Astrocyte (in vitro differentiated cells and primary cell): ENCODE data around the gene RARRES1. TPM values are rescaled to one million over a fixed set of nuclear protein-coding genes. Genes with fewer than 3 reads are reported as not detected.

Source experiments
- DNase-seq: peaks from one replicate; pipeline ENCODE4 v3.0.0-alpha.2; 2010; ENCODE audit warnings: low read depth
- FAIRE-seq: peaks from 2 replicates; lab custom pipeline; 2011; peaks lifted over from hg19 to GRCh38; lab: Jason Lieb, UNC
- H2AFZ ChIP-seq: 2 replicates; pipeline ENCODE4 v1.6.0; 2012; ENCODE audit warnings: low read depth, low read length, inconsistent platforms
- H3K27ac ChIP-seq: 2 replicates; pipeline ENCODE4 v1.5.1; 2011; ENCODE audit warnings: low read depth, low read length, inconsistent platforms
- H3K27me3 ChIP-seq: 2 replicates; pipeline ENCODE4 v1.6.0; 2011; ENCODE audit warnings: low read length, inconsistent platforms; ENCODE audit not compliant: insufficient read depth
- H3K36me3 ChIP-seq: 2 replicates; pipeline ENCODE4 v1.5.1; 2011; ENCODE audit warnings: low read length, inconsistent platforms; ENCODE audit not compliant: insufficient read depth
- H3K4me1 ChIP-seq: 2 replicates; pipeline ENCODE4 v1.5.1; 2011; ENCODE audit warnings: low read length, inconsistent platforms; ENCODE audit not compliant: insufficient read depth
- H3K4me2 ChIP-seq: 2 replicates; pipeline ENCODE4 v1.6.0; 2012; ENCODE audit warnings: low read length, inconsistent platforms
- H3K4me3 ChIP-seq: 2 replicates; pipeline ENCODE4 v1.5.1; 2011; ENCODE audit warnings: low read depth, mild to moderate bottlenecking, low read length, inconsistent platforms; ENCODE audit not compliant: insufficient read depth
- H3K79me2 ChIP-seq: 2 replicates; pipeline ENCODE4 v1.6.0; 2012; ENCODE audit warnings: mild to moderate bottlenecking, low read length, inconsistent platforms; ENCODE audit not compliant: insufficient read depth
- H3K9ac ChIP-seq: 2 replicates; pipeline ENCODE4 v1.6.0; 2012; ENCODE audit warnings: mild to moderate bottlenecking, low read length, inconsistent platforms
- H3K9me3 ChIP-seq: 2 replicates; pipeline ENCODE4 v1.5.1; 2012; ENCODE audit warnings: low read depth, mild to moderate bottlenecking, low read length, inconsistent platforms; ENCODE audit not compliant: insufficient read depth
- H4K20me1 ChIP-seq: 2 replicates; pipeline ENCODE4 v1.6.0; 2012; ENCODE audit warnings: low read length, inconsistent platforms; ENCODE audit not compliant: insufficient read depth
- H3K27ac Mint-ChIP-seq: one replicate; pipeline ENCODE4 v1.8.0; 2021; ENCODE audit warnings: mild to moderate bottlenecking, mixed read lengths; ENCODE audit not compliant: unreplicated experiment
- H3K27me3 Mint-ChIP-seq: one replicate; pipeline ENCODE4 v1.8.0; 2021; ENCODE audit warnings: low read depth, mixed read lengths; ENCODE audit not compliant: unreplicated experiment
- H3K36me3 Mint-ChIP-seq: one replicate; pipeline ENCODE4 v1.8.0; 2021; ENCODE audit warnings: low read depth, mixed read lengths; ENCODE audit not compliant: unreplicated experiment
- H3K4me1 Mint-ChIP-seq: one replicate; pipeline ENCODE4 v1.8.0; 2021; ENCODE audit warnings: low read depth, mixed read lengths; ENCODE audit not compliant: unreplicated experiment
- H3K4me3 Mint-ChIP-seq: one replicate; pipeline ENCODE4 v1.8.0; 2021; ENCODE audit warnings: mild to moderate bottlenecking, moderate library complexity, mixed read lengths; ENCODE audit not compliant: unreplicated experiment
- H3K9me3 Mint-ChIP-seq: one replicate; pipeline ENCODE4 v1.8.0; 2021; ENCODE audit warnings: mild to moderate bottlenecking, mixed read lengths; ENCODE audit not compliant: unreplicated experiment
- EZH2 ChIP-seq: IDR thresholded peaks from 2 replicates; pipeline ENCODE4 v1.6.1; 2012; ENCODE audit warnings: mild to moderate bottlenecking, low read length, inconsistent platforms; ENCODE audit not compliant: insufficient read depth
- total RNA-seq: library from RNA; stranded (reverse); gene quantifications from 2 replicates; pipeline ENCODE4 v1.2.1, GENCODE V29; 2021
- TF ChIP-seq, protein P1 (sequence below): IDR thresholded peaks from 2 replicates; pipeline ENCODE4 v1.5.1; 2011; ENCODE audit warnings: low read depth, mild to moderate bottlenecking, inconsistent platforms, low read length, moderate library complexity; ENCODE audit not compliant: insufficient read depth

RARRES1 gene
- total RNA-seq, 1 donor from 2014 or later: 1.2 TPM

- peaks cover 15% of the 10 kb centered on the region for H3K4me1 Mint-ChIP-seq
- TF ChIP-seq EZH2: no peak
- TF ChIP-seq, protein P1, sequence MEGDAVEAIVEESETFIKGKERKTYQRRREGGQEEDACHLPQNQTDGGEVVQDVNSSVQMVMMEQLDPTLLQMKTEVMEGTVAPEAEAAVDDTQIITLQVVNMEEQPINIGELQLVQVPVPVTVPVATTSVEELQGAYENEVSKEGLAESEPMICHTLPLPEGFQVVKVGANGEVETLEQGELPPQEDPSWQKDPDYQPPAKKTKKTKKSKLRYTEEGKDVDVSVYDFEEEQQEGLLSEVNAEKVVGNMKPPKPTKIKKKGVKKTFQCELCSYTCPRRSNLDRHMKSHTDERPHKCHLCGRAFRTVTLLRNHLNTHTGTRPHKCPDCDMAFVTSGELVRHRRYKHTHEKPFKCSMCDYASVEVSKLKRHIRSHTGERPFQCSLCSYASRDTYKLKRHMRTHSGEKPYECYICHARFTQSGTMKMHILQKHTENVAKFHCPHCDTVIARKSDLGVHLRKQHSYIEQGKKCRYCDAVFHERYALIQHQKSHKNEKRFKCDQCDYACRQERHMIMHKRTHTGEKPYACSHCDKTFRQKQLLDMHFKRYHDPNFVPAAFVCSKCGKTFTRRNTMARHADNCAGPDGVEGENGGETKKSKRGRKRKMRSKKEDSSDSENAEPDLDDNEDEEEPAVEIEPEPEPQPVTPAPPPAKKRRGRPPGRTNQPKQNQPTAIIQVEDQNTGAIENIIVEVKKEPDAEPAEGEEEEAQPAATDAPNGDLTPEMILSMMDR: no peak
- peak overlapping the region; percentile 38 for H3K27ac Mint-ChIP-seq
- no peaks in the 10 kb centered on the region for H3K27me3 Mint-ChIP-seq
- H4K20me1 ChIP-seq: no peaks in the 10 kb centered on the region
- FAIRE-seq (peak; percentile 39), DNase-seq (peak; percentile 81)
- H3K27ac ChIP-seq: peak overlapping the region; percentile 84
- no peak overlapping the region for H2AFZ ChIP-seq
- H3K9me3 ChIP-seq: no peaks in the 10 kb centered on the region
- H3K4me3 ChIP-seq: no peak overlapping the region
- H3K9ac ChIP-seq: peak overlapping the region; percentile 49
- H3K79me2 ChIP-seq: peaks cover 10% of the 10 kb centered on the region
- H3K36me3 Mint-ChIP-seq: peaks cover 15% of the 10 kb centered on the region
- H3K36me3 ChIP-seq: peaks cover 6% of the 10 kb centered on the region
- H3K4me1 ChIP-seq: peaks cover 36% of the 10 kb centered on the region
- peaks cover 2% of the 10 kb centered on the region for H3K9me3 Mint-ChIP-seq
- no peaks in the 10 kb centered on the region for H3K27me3 ChIP-seq
- H3K4me2 ChIP-seq: peak overlapping the region; percentile 70
- no peak overlapping the region for H3K4me3 Mint-ChIP-seq
Measured at GRCh38 chr3:158702815-158703481, 29.3 kb downstream of the RARRES1 start.

DNA sequence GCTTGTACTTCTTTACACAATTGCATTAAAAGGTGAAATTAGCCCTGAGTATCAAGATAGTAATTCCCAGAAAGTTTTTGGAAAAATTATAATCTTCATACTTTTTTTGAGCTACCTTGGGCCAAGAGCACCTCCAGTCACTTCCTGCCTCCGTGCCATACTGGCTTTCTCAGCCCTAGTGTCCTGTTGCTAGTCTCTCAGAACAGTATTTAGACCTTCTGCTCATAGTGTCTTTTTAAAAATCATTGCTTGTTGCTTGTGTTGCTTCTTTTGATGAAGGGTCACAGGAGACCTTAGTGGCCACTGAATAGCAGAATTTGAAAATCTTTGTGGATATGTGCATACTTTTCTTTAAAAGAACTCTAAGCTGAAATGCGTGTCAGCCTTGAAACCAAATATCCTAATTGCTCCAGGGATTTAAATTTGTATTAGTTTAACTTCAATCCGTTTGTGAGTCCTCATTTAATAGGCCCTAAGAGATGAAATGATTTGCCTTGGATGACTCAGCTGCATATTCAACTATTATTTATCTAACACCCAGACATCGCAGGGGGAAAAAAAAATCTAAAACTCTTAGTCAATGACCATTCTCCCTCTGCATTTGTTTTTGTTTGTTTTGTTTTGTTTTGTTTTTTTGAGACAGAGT is 30.7 kb downstream of the RARRES1 start:
- peaks cover 15% of the 10 kb centered on the region for H3K4me1 Mint-ChIP-seq
- H3K79me2 ChIP-seq: peaks cover 10% of the 10 kb centered on the region
- H4K20me1 ChIP-seq: no peaks in the 10 kb centered on the region
- peaks cover 4% of the 10 kb centered on the region for H3K36me3 ChIP-seq
- H3K9me3 Mint-ChIP-seq: peaks cover 2% of the 10 kb centered on the region
- no peak overlapping the region for H3K27ac Mint-ChIP-seq
- H2AFZ ChIP-seq: no peak overlapping the region
- DNase-seq (peak; percentile 41), FAIRE-seq (no peak)
- peaks cover 36% of the 10 kb centered on the region for H3K4me1 ChIP-seq
- no peaks in the 10 kb centered on the region for H3K27me3 Mint-ChIP-seq
- H3K4me2 ChIP-seq: peak overlapping the region; percentile 70
- H3K4me3 ChIP-seq: no peak overlapping the region
- H3K27me3 ChIP-seq: no peaks in the 10 kb centered on the region
- no peaks in the 10 kb centered on the region for H3K9me3 ChIP-seq
- no peak for TF ChIP-seq EZH2
- TF ChIP-seq, protein P1: no peak
- H3K4me3 Mint-ChIP-seq: no peak overlapping the region
- peak overlapping the region; percentile 68 for H3K27ac ChIP-seq
- peak overlapping the region; percentile 44 for H3K9ac ChIP-seq
- peaks cover 12% of the 10 kb centered on the region for H3K36me3 Mint-ChIP-seq

DNA sequence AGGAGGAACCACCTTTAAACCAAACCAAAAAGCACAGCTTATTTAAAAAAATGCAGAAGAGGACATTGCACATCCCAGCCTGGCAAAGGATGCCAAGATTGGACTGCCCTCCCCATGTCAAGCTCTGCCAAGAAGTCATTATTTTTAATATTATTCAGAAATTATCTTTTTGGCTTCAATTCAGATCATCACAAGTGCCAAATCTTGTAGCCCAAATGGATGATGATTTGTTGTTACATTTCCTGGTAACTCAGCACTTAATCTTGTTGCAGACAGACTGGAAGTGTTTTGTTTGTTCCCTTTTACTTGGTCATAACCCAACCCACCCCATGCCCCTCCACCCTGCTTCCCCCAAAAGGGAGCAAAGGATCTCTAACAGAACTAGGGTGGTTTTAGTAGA is 31.7 kb downstream of the RARRES1 start:
- FAIRE-seq: no peak
- Histone ChIP-seq H3K4me1 (peaks cover 36% of the 10 kb centered on the region), H4K20me1 (no peaks in the 10 kb centered on the region), H3K9me3 (no peaks in the 10 kb centered on the region), H3K27ac (no peak overlapping the region), H2AFZ (no peak overlapping the region), H3K36me3 (peaks cover 8% of the 10 kb centered on the region), H3K4me3 (no peak overlapping the region), H3K27me3 (no peaks in the 10 kb centered on the region), H3K4me2 (no peak overlapping the region), H3K79me2 (peaks cover 10% of the 10 kb centered on the region), H3K9ac (no peak overlapping the region)
- H3K9me3 Mint-ChIP-seq: no peaks in the 10 kb centered on the region
- H3K27me3 Mint-ChIP-seq: no peaks in the 10 kb centered on the region
- H3K4me1 Mint-ChIP-seq: peaks cover 15% of the 10 kb centered on the region
- H3K27ac Mint-ChIP-seq: no peak overlapping the region
- no peak overlapping the region for H3K4me3 Mint-ChIP-seq
- TF ChIP-seq, protein P1: no peak
- TF ChIP-seq EZH2: no peak
- DNase-seq: peak; percentile 22
- peaks cover 9% of the 10 kb centered on the region for H3K36me3 Mint-ChIP-seq
